K562 (cell line): Measurements from ENCODE around the gene GAB2. TPM values are rescaled to one million over a fixed set of nuclear protein-coding genes. Genes with fewer than 3 reads are reported as not detected.

Experiments
- ATF7 ChIP-seq: fragments of 450-650 bp; IDR thresholded peaks from 2 replicates; pipeline ENCODE4 v1.7.1; 2014; ENCODE audit warnings: mild to moderate bottlenecking, moderate library complexity
- CHD4 ChIP-seq: fragments of 200-600 bp; sonication (generic); IDR thresholded peaks from 3 replicates; pipeline ENCODE4 v1.6.1; 2012; ENCODE audit warnings: low read depth, mild to moderate bottlenecking, mixed read lengths, low read length, inconsistent platforms; ENCODE audit not compliant: insufficient read depth, insufficient replicate concordance, poor library complexity, severe bottlenecking
- COPS2 ChIP-seq: fragments of 450-650 bp; conservative IDR thresholded peaks from 2 replicates; pipeline ENCODE4 v1.6.1; 2016; ENCODE audit warnings: mild to moderate bottlenecking, moderate library complexity
- CREB1 ChIP-seq, 2 experiments: sonication (generic) in 1 of 2; formaldehyde crosslinking in 1 of 2; IDR thresholded peaks; 2 replicates each; pipeline versions ENCODE4 v1.6.1 to v1.8.0; 2012 to 2022; ENCODE audit warnings: inconsistent platforms in 1 of 2, mild to moderate bottlenecking in 1 of 2, missing genetic modification reagents in 1 of 2, moderate library complexity in 1 of 2
- ERF ChIP-seq: fragments of 450-650 bp; formaldehyde crosslinking; IDR thresholded peaks from 2 replicates; pipeline ENCODE4 v1.4.0; 2020; ENCODE audit warnings: mild to moderate bottlenecking, mixed read lengths
- GABPB1 ChIP-seq: sonication (generic); formaldehyde crosslinking; IDR thresholded peaks from 2 replicates; pipeline ENCODE4 v1.8.0; 2022; ENCODE audit warnings: mild to moderate bottlenecking, missing genetic modification reagents
- GTF2E2 ChIP-seq: fragments of 200-800 bp; sonication (Bioruptor generic); IDR thresholded peaks from 2 replicates; pipeline ENCODE4 v1.6.1; 2016; ENCODE audit warnings: missing genetic modification characterization, missing compliant biosample characterization
- HLTF ChIP-seq: fragments of 450-650 bp; IDR thresholded peaks from 2 replicates; pipeline ENCODE4 v1.6.1; 2016
- HMG20A ChIP-seq: fragments of 450-650 bp; formaldehyde crosslinking; conservative IDR thresholded peaks from 2 replicates; pipeline ENCODE4 v1.4.0; 2020; ENCODE audit warnings: mild to moderate bottlenecking, mixed read lengths
- HNRNPK ChIP-seq: fragments of 200-400 bp; formaldehyde crosslinking; IDR thresholded peaks from one replicate; pipeline ENCODE4 v1.6.1; 2018; ENCODE audit warnings: mild to moderate bottlenecking, low read depth, low read length; ENCODE audit not compliant: poor library complexity, severe bottlenecking
- JUND ChIP-seq, 2 experiments: IDR thresholded peaks; 2 replicates in 1 of 2; 3 replicates in 1 of 2; pipeline ENCODE4 v1.6.1; 2011; ENCODE audit warnings: borderline replicate concordance in 2 of 2, low read depth in 2 of 2, low read length in 2 of 2, improper control_type of control experiment in 1 of 2, missing biosample characterization in 1 of 2, missing genetic modification characterization in 1 of 2, missing genetic modification reagents in 1 of 2
- NCOA6 ChIP-seq: fragments of 450-650 bp; IDR thresholded peaks from 2 replicates; pipeline ENCODE4 v1.6.1; 2017; ENCODE audit warnings: mild to moderate bottlenecking
- NELFE ChIP-seq: IDR thresholded peaks from 2 replicates; pipeline ENCODE4 v1.6.1; 2011; ENCODE audit warnings: mild to moderate bottlenecking; ENCODE audit not compliant: insufficient read depth, insufficient read length
- NR2F6 ChIP-seq: fragments of 450-650 bp; formaldehyde crosslinking; IDR thresholded peaks from 2 replicates; pipeline ENCODE4 v1.4.0; 2020; ENCODE audit warnings: mild to moderate bottlenecking
- NR4A1 ChIP-seq, 2 experiments: fragments of 250-450 bp in 1 of 2; fragments of 450-650 bp in 1 of 2; sonication (Bioruptor Pico) in 1 of 2; IDR thresholded peaks; 2 replicates each; pipeline versions ENCODE4 v1.4.0 to v1.6.1; 2016 to 2020; ENCODE audit warnings: mild to moderate bottlenecking in 2 of 2, missing compliant biosample characterization in 1 of 2, missing genetic modification characterization in 1 of 2, moderate library complexity in 1 of 2
- SUPT5H ChIP-seq: fragments of 450-650 bp; IDR thresholded peaks from 2 replicates; pipeline ENCODE4 v1.6.1; 2016
- ZNF41 ChIP-seq: fragments of 250-450 bp; sonication (Bioruptor Pico); conservative IDR thresholded peaks from 2 replicates; pipeline ENCODE4 v1.4.0; 2020; ENCODE audit warnings: mild to moderate bottlenecking
- ZZZ3 ChIP-seq: fragments of 450-650 bp; IDR thresholded peaks from 2 replicates; pipeline ENCODE4 v1.6.1; 2016; ENCODE audit warnings: antibody characterized with exemption, mild to moderate bottlenecking, moderate library complexity
- polyA plus RNA-seq, 8 experiments: library from polyadenylated mRNA; depleted of rRNA in 4 of 8; stranded (reverse) in 5 of 8; unstranded in 3 of 8; fragments of >200 nt; fragmentation: Nextera tagmentation in 2 of 8; fragmentation: Illumina TruSeq in 1 of 8; extraction: Ambion mirVana in 2 of 8; extraction: Trizol in 1 of 8; gene quantifications; 2 replicates each; pipeline versions ENCODE4 v1.2.1 to v1.2.3, GENCODE V29; 2011 to 2014; ENCODE audit warnings: inconsistent platforms in 1 of 8, missing spikeins in 1 of 8
- total RNA-seq, 7 experiments: library from RNA; depleted of rRNA in 6 of 7; stranded (reverse); fragments of >200 nt in 6 of 7; fragmentation: Illumina TruSeq in 2 of 7; extraction: Trizol in 2 of 7; gene quantifications; 2 replicates each; pipeline versions ENCODE4 v1.2.1 to v1.2.3, GENCODE V29; 2011 to 2021; ENCODE audit warnings: low replicate concordance in 1 of 7
- TF ChIP-seq, protein P1 (sequence below): sonication (generic); formaldehyde crosslinking; IDR thresholded peaks from 2 replicates; pipeline ENCODE4 v1.8.0; 2022; ENCODE audit warnings: mild to moderate bottlenecking, low read depth, missing genetic modification reagents
- TF ChIP-seq, protein P2 (sequence below), 2 experiments: fragments of 450-650 bp in 1 of 2; sonication (generic) in 1 of 2; formaldehyde crosslinking in 1 of 2; IDR thresholded peaks in 1 of 2; conservative IDR thresholded peaks in 1 of 2; 2 replicates each; pipeline versions ENCODE4 v1.6.1 to v1.8.1; 2016 to 2023; ENCODE audit warnings: mild to moderate bottlenecking in 2 of 2, moderate library complexity in 2 of 2, inconsistent platforms in 1 of 2, missing genetic modification reagents in 1 of 2
- TF ChIP-seq, protein P3 (sequence below): sonication (generic); formaldehyde crosslinking; IDR thresholded peaks from 2 replicates; pipeline ENCODE4 v1.8.1; 2023; ENCODE audit warnings: mild to moderate bottlenecking, missing genetic modification reagents
- TF ChIP-seq, protein P4 (sequence below): sonication (generic); formaldehyde crosslinking; IDR thresholded peaks from 2 replicates; pipeline ENCODE4 v1.9.0; 2022; ENCODE audit warnings: mild to moderate bottlenecking, missing genetic modification reagents

The GAB2 gene
- total and polyA plus RNA-seq, 9 of the 15 experiments (the other 6 are each of a cell fraction or from before 2014, with no cell fraction given): 2.3 to 35.2 (median 16.1) TPM

DNA sequence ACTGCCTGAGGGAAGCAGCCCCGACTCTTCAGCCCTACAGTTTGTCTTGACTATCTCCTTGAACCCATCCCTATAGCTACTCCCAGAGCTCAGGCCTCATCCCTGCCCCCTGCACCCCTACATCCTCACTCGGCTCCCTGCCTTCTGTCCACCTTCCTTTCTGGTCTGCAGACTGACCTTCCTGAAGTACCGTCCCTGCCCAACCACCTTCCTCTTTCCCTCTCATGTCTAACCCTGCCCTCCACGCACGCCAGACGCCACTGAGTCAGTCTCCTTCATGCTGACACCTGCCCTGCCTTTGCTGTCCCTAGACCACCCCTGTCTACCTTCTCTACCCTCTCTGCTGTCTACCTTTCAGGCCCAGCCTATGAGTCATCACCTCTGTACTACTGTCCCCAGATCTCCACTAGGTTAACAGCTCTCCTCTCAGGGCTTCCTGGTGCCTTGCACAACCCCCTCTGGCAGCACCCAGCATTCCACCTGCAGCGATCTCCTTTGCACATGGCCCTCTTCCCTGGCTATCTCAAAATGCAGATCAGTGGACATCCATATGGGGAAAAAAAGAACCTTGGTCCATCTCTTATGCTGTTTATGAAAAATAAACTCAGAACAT, 238.1 kb downstream of the GAB2 start (continued):
- TF ChIP-seq GABPB1 (no peak), CREB1 (IDR thresholded peaks at IDR 0.05) (no peak), CREB1 (CRISPR knock-in tag; IDR thresholded peaks at IDR 0.05) (no peak), ERF (no peak), HMG20A (CRISPR knock-in tag) (no peak), COPS2 (no peak), HNRNPK (no peak), GTF2E2 (tag) (no peak), CHD4 (no peak), ATF7 (no peak), NR4A1 (CRISPR knock-in tag; IDR thresholded peaks at IDR 0.05) (no peak), NR4A1 (tag; IDR thresholded peaks at IDR 0.05) (no peak), SUPT5H (no peak), ZNF41 (CRISPR knock-in tag) (no peak), NELFE (no peak), JUND (IDR thresholded peaks at IDR 0.05; ENCODE audit: borderline replicate concordance, low read depth, low read length) (peak; percentile 68), JUND (tag; IDR thresholded peaks at IDR 0.05; ENCODE audit: borderline replicate concordance, low read depth, low read length) (peak; percentile 54; the same call in 1 of the 3 replicates), NR2F6 (CRISPR knock-in tag) (no peak), HLTF (no peak), ZZZ3 (no peak), NCOA6 (no peak)
- TF ChIP-seq, protein P1, sequence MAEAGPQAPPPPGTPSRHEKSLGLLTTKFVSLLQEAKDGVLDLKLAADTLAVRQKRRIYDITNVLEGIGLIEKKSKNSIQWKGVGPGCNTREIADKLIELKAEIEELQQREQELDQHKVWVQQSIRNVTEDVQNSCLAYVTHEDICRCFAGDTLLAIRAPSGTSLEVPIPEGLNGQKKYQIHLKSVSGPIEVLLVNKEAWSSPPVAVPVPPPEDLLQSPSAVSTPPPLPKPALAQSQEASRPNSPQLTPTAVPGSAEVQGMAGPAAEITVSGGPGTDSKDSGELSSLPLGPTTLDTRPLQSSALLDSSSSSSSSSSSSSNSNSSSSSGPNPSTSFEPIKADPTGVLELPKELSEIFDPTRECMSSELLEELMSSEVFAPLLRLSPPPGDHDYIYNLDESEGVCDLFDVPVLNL (CRISPR knock-in tag): no peak
- TF ChIP-seq, protein P2, sequence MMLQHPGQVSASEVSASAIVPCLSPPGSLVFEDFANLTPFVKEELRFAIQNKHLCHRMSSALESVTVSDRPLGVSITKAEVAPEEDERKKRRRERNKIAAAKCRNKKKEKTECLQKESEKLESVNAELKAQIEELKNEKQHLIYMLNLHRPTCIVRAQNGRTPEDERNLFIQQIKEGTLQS (IDR thresholded peaks at IDR 0.05): peak; percentile 86
- TF ChIP-seq, protein P2 (CRISPR knock-in tag; conservative IDR thresholded peaks at IDR 0.05): no peak
- TF ChIP-seq, protein P3, sequence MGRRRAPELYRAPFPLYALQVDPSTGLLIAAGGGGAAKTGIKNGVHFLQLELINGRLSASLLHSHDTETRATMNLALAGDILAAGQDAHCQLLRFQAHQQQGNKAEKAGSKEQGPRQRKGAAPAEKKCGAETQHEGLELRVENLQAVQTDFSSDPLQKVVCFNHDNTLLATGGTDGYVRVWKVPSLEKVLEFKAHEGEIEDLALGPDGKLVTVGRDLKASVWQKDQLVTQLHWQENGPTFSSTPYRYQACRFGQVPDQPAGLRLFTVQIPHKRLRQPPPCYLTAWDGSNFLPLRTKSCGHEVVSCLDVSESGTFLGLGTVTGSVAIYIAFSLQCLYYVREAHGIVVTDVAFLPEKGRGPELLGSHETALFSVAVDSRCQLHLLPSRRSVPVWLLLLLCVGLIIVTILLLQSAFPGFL (CRISPR knock-in tag): no peak
- TF ChIP-seq, protein P4, sequence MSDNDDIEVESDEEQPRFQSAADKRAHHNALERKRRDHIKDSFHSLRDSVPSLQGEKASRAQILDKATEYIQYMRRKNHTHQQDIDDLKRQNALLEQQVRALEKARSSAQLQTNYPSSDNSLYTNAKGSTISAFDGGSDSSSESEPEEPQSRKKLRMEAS (CRISPR knock-in tag): 0 out of 2 replicates have a peak, but pooled peaks have one; percentile 28
